Right atrium auricular region (tissue), 2 donors: ENCODE data around the gene RP9. TPM values are rescaled to one million over a fixed set of nuclear protein-coding genes. Genes with fewer than 3 reads are reported as not detected.

ENCODE experiments used
- DNase-seq: peaks from one replicate; pipeline ENCODE4 v3.0.0-alpha.2; 2019; ENCODE audit warnings: low spot score
- H3K27ac ChIP-seq, 2 donors: fragments of 200-600 bp; sonication (generic); 1 replicate in 1 of 2; 2 replicates in 1 of 2; pipeline ENCODE4 v1.5.1; 2016 to 2019
- H3K27me3 ChIP-seq, 2 donors: fragments of 200-600 bp; sonication (generic); one replicate each; pipeline versions ENCODE4 v1.5.1 to v1.6.0; 2017 to 2019
- H3K36me3 ChIP-seq: fragments of 200-600 bp; sonication (generic); one replicate; pipeline ENCODE4 v1.5.1; 2016
- H3K4me1 ChIP-seq, 2 donors: fragments of 200-600 bp; sonication (generic); one replicate each; pipeline versions ENCODE4 v1.5.1 to v1.6.0; 2017 to 2019
- H3K4me3 ChIP-seq, 2 donors: fragments of 200-600 bp; sonication (generic); 1 replicate in 1 of 2; 2 replicates in 1 of 2; pipeline ENCODE4 v1.5.1; 2017 to 2019; ENCODE audit warnings: mild to moderate bottlenecking in 1 of 2, moderate library complexity in 1 of 2
- H3K9me3 ChIP-seq, 2 donors: fragments of 200-600 bp; sonication (generic); one replicate each; pipeline ENCODE4 v1.5.1; 2019
- total RNA-seq, 2 donors: library from RNA; depleted of rRNA; stranded (reverse); fragments of >200 nt; gene quantifications; one replicate each; pipeline ENCODE4 v1.1.0, GENCODE V29; 2016
- TF ChIP-seq, protein P1 (sequence below), 2 donors: fragments of 200-600 bp; sonication (generic); IDR thresholded peaks; one replicate each; pipeline ENCODE4 v1.5.1; 2019; ENCODE audit warnings: antibody characterized with exemption in 2 of 2

RP9 gene
- total RNA-seq, 2 donors from 2014 or later = 16.3 to 19.8 TPM

DNA sequence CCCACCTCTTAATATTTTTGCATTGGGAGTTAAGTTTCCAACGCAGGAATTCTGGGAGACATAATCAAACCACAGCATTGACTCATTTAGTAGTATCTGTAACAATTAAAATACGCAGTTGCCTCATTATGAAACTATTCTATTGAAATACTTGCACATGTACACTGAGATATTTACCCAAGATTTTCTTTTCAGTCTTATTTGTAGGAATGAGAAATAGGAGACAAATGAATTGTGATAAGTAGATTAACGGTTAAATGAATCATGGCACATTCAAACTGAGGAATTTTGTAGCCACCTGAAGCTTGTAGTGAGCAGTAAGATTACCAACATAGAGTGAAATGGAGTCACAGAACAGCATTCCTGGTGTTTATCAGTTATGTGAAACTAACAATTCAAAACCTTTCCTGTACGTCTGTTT, 18.1 kb downstream of the RP9 start:
- H3K4me1 ChIP-seq = no peaks in the 10 kb centered on the region
- H3K4me3 ChIP-seq = no peak overlapping the region
- H3K27ac ChIP-seq = no peak overlapping the region
- no peaks in the 10 kb centered on the region for H3K9me3 ChIP-seq
- H3K27me3 ChIP-seq = no peaks in the 10 kb centered on the region
- no peak for DNase-seq
- TF ChIP-seq, protein P1, sequence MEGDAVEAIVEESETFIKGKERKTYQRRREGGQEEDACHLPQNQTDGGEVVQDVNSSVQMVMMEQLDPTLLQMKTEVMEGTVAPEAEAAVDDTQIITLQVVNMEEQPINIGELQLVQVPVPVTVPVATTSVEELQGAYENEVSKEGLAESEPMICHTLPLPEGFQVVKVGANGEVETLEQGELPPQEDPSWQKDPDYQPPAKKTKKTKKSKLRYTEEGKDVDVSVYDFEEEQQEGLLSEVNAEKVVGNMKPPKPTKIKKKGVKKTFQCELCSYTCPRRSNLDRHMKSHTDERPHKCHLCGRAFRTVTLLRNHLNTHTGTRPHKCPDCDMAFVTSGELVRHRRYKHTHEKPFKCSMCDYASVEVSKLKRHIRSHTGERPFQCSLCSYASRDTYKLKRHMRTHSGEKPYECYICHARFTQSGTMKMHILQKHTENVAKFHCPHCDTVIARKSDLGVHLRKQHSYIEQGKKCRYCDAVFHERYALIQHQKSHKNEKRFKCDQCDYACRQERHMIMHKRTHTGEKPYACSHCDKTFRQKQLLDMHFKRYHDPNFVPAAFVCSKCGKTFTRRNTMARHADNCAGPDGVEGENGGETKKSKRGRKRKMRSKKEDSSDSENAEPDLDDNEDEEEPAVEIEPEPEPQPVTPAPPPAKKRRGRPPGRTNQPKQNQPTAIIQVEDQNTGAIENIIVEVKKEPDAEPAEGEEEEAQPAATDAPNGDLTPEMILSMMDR (IDR thresholded peaks at IDR 0.05) = no peak
- H3K36me3 ChIP-seq = peaks cover 22% of the 10 kb centered on the region

DNA sequence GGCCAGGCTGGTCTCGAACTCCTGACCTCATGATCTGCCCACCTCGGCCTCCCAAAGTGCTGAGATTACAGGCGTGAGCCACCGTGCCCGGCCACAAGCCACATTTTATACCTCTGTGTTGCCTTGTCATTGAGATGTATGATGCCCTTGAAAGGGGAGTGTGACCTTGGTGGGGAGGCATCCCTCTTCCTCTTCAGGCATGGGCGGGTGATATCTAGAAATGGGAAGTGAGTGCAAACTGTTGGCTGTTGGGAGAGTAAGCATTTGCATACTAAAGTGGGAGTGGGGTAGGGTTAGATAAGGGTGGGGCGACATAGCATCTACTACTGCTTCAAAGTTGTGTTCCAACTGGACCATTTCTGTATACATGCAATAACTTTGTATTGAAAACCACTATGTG, 20.1 kb downstream of the RP9 start:
- Histone ChIP-seq H3K36me3 (peaks cover 8% of the 10 kb centered on the region), H3K27me3 (no peaks in the 10 kb centered on the region), H3K9me3 (no peaks in the 10 kb centered on the region), H3K27ac (no peak overlapping the region), H3K4me1 (no peaks in the 10 kb centered on the region), H3K4me3 (no peak overlapping the region)
- TF ChIP-seq, protein P1 (IDR thresholded peaks at IDR 0.05) = no peak
- DNase-seq = no peak

DNA sequence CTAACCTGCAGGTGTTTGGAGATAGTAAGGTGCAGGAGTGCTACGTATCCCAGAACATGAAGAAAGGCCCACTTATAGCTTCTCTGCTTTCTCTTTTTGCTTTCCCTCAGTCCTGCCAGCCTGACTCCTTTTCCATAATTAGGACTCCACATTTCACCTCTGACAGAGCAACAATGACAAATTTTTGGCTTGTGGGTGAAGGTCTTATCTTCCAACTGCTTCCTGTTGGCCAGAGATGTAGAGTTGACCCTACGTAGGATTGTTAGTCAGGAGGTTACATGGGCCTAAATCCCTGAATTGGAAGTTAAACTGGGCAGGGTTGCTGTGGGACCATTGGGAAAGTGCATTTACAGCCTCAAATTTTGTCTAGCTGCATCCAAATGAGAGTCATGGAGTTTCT, 21.3 kb downstream of the RP9 start:
- H3K27ac ChIP-seq = no peak overlapping the region
- TF ChIP-seq, protein P1 (IDR thresholded peaks at IDR 0.05) = no peak

DNA sequence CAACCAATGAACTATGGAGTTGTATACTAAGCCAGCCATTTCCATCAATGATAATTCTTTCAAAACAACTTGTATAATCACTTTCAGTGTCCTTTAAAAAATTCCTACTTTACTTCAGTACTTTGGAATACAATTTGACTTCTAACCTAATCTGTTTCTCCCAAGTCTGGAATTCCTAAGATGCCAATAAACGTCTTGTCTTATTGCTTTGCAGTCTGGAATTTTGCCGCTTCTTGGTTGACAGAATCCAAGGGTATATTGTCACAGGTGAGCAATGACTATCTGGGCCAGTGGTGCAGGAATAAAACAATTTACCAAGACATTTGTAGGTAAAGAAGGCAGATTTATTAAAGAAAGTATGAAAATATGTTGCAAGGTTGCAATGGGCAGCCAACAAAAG, 21.8 kb downstream of the RP9 start:
- TF ChIP-seq, protein P1 (IDR thresholded peaks at IDR 0.05) = no peak
- H3K36me3 ChIP-seq = no peaks in the 10 kb centered on the region
- H3K27ac ChIP-seq = no peak overlapping the region
- no peak overlapping the region for H3K4me3 ChIP-seq
- DNase-seq = no peak
- no peaks in the 10 kb centered on the region for H3K4me1 ChIP-seq
- H3K27me3 ChIP-seq = no peaks in the 10 kb centered on the region
- no peaks in the 10 kb centered on the region for H3K9me3 ChIP-seq

More for the DNA sequence above, 21.3 kb downstream of the RP9 start:
- Histone ChIP-seq H3K27me3 (no peaks in the 10 kb centered on the region), H3K4me3 (no peak overlapping the region), H3K36me3 (no peaks in the 10 kb centered on the region), H3K4me1 (no peaks in the 10 kb centered on the region), H3K9me3 (no peaks in the 10 kb centered on the region)
- DNase-seq = no peak

DNA sequence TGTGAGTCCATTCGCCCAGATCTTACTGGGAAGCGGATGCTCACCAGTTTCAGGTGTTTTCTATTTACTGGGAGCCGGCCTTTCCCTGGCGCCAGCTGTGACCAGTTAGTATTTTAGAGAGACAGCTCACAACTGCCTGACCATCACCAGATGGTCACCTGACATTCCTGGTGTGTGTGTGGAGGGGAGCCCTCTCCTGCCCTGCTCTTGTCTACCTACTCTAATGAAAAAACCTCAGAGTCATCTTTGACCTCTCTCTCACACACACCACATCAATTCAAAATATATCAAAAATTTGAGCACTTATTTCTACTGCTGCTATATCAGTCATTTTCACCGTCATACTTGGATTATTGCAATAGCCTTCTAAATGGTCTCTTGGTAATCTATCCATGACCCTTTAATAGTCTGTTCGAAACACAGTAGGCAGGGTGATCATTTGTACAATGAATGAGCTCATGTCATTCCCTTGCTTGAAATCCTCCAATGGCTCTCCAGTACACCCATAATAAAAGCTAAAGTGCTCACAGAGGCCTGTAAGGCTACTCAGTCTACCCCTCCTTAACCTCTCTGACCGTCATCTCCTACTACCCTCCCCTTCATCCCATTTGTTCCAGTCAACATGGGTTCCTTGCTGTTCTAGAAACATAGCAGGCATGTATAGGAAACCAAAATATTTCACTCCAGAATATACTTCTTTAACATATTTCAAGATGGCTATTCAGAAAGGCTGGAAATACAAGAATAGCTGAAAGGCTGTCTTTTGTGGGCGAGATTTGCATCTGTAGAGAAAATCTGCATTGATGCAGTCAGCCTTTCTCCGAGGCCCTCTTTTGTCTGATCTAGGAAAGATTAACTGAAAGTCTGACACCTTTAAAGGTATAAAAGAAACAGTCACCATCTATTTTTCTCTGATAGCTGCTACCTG, 29.2 kb downstream of the RP9 start:
- Histone ChIP-seq H3K27me3 (no peaks in the 10 kb centered on the region), H3K9me3 (no peaks in the 10 kb centered on the region), H3K36me3 (no peaks in the 10 kb centered on the region), H3K4me1 (no peaks in the 10 kb centered on the region), H3K4me3 (no peak overlapping the region), H3K27ac (no peak overlapping the region)
- no peak for DNase-seq
- TF ChIP-seq, protein P1 (IDR thresholded peaks at IDR 0.05) = no peak
